K562 treated with DMSO at 1 percent for 12 hours (cell line): ENCODE results near the gene EIF4EBP3. TPM values are rescaled to one million over a fixed set of nuclear protein-coding genes. Genes with fewer than 3 reads are reported as not detected.

Experiments used
- total RNA-seq: library from RNA; unstranded; fragments of 300-600 nt; gene quantifications from 2 replicates; pipeline ENCODE4 v1.2.3, GENCODE V29; 2022; ENCODE audit not compliant: insufficient read depth

EIF4EBP3 gene
- 5.1 TPM in 1 of 2 replicates, not detected in the other for total RNA-seq

DNA sequence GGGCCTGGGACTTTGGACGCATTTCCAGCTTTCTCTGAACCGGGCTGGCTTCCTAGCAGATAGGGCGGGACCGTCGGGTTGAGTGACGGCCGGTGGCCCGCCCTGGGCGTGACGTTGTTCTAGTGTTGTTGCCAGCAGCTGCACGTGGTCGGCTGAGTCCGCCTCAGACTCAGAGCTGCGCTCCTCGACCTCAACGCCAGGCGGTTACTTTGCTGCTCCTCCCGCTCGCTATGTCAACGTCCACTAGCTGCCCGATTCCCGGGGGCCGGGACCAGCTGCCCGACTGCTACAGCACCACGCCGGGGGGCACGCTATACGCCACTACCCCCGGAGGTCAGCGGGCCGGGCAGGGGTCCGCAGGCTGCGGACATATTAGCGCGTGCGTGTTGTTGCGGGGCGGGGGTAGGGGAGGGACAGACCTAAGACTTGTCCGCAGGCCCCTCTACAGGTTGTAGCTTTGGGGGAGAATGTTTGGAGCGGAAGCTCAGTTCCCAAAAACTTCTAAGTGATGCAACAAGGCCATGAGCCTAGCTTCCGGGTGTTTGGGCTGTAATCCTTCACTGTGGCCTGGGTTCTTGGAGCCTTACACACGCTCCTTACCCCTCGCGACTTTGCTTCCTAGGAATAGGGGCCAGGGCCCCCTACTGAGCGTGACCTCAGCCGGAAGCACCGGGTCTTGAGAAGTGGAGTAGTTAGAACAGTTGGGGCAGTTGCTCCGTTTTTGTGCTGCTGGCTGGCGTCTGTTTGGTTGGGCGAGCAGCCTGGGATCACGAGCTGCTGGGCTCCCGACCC lies at the start of gene EIF4EBP3:
Gene EIF4EBP3 (plus strand): TSS at position 155 of the 792 bp plus-strand sequence. CDS start 76 bp downstream, at position 231.

DNA sequence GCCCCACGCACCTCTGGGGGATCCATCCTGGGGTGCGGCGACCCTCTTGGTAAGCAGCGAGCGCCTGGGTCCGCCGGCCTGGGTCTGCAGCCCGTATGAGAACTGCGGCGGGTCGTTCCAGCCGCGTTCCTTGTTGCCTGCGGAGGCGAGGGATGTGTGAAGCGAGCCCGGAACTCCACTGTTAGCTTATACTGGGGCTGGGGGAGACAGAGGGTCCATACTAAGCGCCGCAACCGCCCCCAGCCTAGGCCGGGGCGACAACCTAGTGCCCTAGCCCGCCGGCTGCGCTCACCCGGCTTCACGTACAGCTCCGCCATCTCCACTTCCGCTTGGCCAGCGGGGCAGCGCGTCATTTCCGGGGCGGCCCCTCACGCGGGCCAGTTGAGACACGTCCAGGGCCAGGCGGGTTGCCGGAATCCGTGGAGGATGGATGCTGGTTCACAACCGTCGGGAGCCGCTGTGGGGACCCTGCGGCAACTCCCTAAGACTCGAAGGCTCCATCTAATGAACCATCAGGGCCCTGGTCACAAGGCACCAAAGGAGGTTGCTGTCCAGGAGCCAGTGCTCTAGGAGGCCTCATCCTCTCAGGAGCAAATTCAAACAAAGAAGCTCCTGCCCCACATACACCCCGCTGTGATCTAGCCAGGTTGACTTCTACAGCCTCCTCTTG lies 9.8 kb downstream of the EIF4EBP3 start, which contains the start of gene SRA1:
Gene SRA1 (minus strand): TSS at position 338 of the 670 bp plus-strand sequence. CDS start 21 bp downstream, at position 317.

DNA sequence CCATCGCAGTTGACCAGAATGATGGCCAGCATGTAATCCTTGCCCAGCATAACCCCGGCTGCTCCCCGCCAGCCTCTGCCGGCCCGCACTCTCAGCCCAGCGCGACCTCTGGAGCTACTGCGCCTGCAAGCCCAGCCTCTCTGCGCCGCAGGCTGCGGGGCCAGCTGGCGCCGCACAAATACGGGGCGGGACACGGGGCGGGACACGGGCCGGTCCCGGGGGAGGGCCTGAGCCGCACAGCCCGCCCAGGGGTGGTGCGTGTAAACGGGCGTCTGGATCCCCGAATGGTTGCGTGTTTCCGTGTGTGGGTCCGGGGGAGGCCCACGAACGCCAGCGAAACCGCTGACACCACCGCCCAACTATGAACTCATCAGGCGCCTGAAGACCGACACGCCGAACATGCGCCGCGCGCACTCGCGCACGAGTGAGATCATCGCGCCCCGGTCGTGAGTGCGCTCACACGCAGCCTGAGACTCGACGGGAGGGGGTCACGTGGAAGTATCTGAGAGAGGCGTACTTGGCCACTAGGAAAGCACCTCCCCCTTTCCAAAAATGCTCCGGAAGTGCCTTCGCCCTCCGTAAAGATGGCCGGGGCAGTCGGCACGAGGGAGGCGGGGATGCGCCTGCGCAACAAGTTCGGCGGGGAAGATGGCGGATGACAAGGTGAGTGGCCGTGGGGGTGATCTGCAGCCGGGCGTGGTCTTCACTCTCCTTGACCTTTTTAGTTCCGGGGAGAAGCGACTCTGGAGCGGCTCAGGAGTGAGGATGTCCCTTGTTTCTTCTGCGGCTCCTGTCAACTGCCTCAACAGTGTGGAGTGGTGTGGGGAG lies 16.9 kb downstream of the EIF4EBP3 start, which contains the start of the genes APBB3 and SLC35A4:
Gene APBB3 (minus strand): TSS at position 403 of the 828 bp plus-strand sequence. CDS start 353 bp downstream, at position 50.
Gene SLC35A4 (plus strand): TSS at position 633 of the 828 bp plus-strand sequence. CDS start 2,342 bp downstream, outside the sequence.

Other genes starting within 250 kb of the EIF4EBP3 start
- 64.8 and 83.1 TPM in 2 replicates for gene PFDN1, start 244.6 kb upstream of the EIF4EBP3 start, total RNA-seq
- 0.57 and 2.9 TPM in 2 replicates for gene HBEGF, start 201.1 kb upstream of the EIF4EBP3 start, total RNA-seq
- gene SLC4A9, start 187.5 kb upstream of the EIF4EBP3 start, total RNA-seq: not detected in 2 replicates
- 23.4 and 87.3 TPM in 2 replicates for gene ANKHD1, start 145.8 kb upstream of the EIF4EBP3 start, total RNA-seq
- gene SRA1, start 9.8 kb downstream of the EIF4EBP3 start, total RNA-seq: 32.8 and 34.4 TPM in 2 replicates
- gene APBB3, start 16.9 kb downstream of the EIF4EBP3 start, total RNA-seq: 7.1 and 18.0 TPM in 2 replicates
- 77.4 and 188 TPM in 2 replicates for gene SLC35A4, start 17.2 kb downstream of the EIF4EBP3 start, total RNA-seq
- gene CD14, start 85.5 kb downstream of the EIF4EBP3 start, total RNA-seq: 0.75 and 1.0 TPM in 2 replicates
- gene TMCO6, start 91.8 kb downstream of the EIF4EBP3 start, total RNA-seq: 13.5 and 15.1 TPM in 2 replicates
- gene NDUFA2, start 100.0 kb downstream of the EIF4EBP3 start, total RNA-seq: 208 and 301 TPM in 2 replicates
- 122 and 166 TPM in 2 replicates for gene IK, start 100.2 kb downstream of the EIF4EBP3 start, total RNA-seq
- gene WDR55, start 117.2 kb downstream of the EIF4EBP3 start, total RNA-seq: 26.9 and 42.6 TPM in 2 replicates
- gene DND1, start 125.9 kb downstream of the EIF4EBP3 start, total RNA-seq: 1.4 and 2.0 TPM in 2 replicates
- gene HARS1, start 143.7 kb downstream of the EIF4EBP3 start, total RNA-seq: 43.2 and 73.1 TPM in 2 replicates
- 15.7 and 21.4 TPM in 2 replicates for gene HARS2, start 143.8 kb downstream of the EIF4EBP3 start, total RNA-seq
- 42.5 and 46.1 TPM in 2 replicates for gene ZMAT2, start 152.8 kb downstream of the EIF4EBP3 start, total RNA-seq
- gene PCDHA1, start 238.5 kb downstream of the EIF4EBP3 start, total RNA-seq: not detected in 2 replicates
- gene PCDHA2, start 247.2 kb downstream of the EIF4EBP3 start, total RNA-seq: not detected in 2 replicates